Hematopoietic multipotent progenitor cell treated with erythropoietin and hydrocortisone succinate and interleukin-3 and kit ligand, for 17 days (in vitro differentiated cells): ENCODE data around the gene PSMD2.

Source experiments
- DNase-seq: peaks from one replicate; pipeline ENCODE4 v3.0.0-alpha.2; 2015; ENCODE audit warnings: low spot score

PSMD2 gene

GRCh38 chr3:184317201-184317600 lies 18.2 kb downstream of the PSMD2 start:
- DNase-seq, result no peak

DNA sequence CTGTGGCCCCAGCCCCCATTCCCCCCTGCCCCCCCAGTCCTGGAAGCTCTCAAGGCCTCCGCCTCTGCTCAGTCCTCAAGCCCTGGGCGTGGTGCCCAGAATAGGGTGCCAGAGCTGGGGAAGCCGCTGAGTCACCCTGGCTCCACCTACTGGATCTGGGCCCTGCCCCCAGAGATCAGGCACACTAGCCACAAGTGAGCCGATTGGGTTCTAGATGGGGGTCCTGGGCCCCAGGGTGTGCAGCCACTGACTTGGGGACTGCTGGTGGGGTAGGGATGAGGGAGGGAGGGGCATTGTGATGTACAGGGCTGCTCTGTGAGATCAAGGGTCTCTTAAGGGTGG lies 21.0 kb downstream of the PSMD2 start:
- peak; percentile 97 for DNase-seq

DNA sequence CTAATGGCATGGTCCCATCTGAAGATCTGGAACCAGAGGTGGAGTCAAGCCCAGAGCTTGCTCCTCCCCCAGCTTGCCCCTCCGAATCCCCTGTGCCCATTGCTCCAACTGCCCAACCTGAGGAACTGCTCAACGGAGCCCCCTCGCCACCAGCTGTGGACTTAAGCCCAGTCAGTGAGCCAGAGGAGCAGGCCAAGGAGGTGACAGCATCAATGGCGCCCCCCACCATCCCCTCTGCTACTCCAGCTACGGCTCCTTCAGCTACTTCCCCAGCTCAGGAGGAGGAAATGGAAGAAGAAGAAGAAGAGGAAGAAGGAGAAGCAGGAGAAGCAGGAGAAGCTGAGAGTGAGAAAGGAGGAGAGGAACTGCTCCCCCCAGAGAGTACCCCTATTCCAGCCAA lies 22.6 kb downstream of the PSMD2 start:
- DNase-seq, result no peak

DNA sequence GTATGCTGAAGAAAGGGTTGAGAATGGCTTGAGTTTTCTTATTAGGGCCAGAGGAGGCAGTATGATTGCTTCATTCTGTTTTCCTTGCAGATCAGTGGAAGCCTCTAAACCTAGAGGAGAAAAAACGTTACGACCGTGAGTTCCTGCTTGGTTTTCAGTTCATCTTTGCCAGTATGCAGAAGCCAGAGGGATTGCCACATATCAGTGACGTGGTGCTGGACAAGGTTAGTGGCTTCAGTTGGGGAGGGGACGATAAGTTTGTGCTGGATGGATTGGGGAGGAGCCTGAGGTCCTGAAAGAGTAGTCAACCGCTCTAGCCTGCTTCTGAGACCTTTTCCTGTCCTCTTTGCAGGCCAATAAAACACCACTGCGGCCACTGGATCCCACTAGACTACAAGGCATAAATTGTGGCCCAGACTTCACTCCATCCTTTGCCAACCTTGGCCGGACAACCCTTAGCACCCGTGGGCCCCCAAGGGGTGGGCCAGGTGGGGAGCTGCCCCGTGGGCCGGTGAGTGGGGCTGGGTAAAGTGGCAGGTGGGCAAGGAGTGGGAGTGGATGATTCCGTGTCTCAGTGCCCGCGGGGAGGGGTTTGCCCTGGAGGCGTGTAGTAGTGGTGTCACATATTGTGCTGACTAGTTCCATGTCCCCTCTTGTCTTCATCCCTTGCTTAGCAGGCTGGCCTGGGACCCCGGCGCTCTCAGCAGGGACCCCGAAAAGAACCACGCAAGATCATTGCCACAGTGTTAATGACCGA lies 23.9 kb downstream of the PSMD2 start:
- DNase-seq, result no peak

DNA sequence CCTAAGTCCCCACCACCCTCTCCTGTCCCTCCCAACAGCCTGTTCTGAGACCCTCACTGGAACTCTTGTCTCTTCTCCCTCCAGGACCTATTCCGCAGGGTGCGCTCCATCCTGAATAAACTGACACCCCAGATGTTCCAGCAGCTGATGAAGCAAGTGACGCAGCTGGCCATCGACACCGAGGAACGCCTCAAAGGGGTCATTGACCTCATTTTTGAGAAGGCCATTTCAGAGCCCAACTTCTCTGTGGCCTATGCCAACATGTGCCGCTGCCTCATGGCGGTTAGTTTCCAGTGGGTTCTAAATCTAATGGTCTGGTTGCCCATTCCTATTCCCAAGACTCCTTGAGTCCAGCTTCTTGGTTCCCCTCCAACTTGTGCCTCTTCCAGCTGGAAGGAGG lies 24.7 kb downstream of the PSMD2 start:
- DNase-seq, result no peak

- DNase-seq, result no peak
These were observed 26.2 kb downstream of the PSMD2 start for GRCh38 chr3:184325269-184325668.

- no peak for DNase-seq
These were observed 26.8 kb downstream of the PSMD2 start for GRCh38 chr3:184325715-184326369.

GRCh38 chr3:184327171-184327570 lies 28.1 kb downstream of the PSMD2 start:
- DNase-seq, result no peak

DNA sequence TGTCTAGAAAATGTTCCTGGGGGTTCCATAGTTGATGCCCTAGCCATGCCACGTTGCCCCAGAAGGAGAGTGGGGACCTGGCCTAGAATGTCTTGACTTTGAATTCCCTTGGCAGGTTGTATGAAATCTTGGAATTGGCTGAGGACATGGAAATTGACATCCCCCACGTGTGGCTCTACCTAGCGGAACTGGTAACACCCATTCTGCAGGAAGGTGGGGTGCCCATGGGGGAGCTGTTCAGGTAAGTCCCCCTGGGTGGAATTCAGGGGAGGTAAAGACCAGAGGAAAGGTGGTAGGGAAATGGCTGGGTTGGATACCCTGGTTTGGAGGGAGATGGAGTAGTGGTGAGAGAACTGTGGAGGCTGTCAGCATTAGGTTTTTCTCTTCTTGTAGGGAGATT lies 29.5 kb downstream of the PSMD2 start:
- no peak for DNase-seq

DNA sequence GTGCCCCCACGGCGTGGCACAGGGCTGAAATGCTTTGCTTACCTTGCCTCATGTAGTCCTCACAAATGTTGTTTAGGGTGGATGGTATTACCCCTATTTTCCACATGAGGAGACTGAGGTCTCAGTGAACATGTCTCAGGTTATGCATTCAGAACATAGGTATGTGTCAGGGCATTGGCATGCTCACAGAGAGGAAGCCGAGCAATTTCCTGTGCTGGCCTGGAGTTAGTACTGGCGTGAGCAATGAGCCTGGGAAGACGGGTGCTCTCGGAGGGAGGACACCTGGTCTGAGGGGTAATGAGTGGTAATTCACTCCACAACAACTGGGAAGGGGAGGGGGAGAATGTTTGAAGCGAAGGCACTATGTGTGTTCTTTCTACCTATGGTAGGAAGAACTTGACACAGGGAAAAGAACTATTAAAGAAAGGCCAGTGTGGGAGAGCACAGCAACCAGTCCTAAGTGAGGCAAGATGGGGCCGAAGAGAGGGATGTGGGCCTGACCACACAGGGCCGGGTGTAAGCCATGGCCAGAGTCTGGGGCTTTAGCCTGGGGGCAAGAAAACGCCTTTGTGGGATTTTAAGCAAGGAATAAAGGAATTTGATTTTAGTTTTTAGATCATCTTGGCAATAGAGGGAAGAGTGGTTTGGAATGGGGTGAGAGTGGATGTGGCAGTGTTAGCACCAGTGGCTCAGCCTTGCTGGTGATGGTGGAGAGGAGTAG lies 33.5 kb downstream of the PSMD2 start:
- no peak for DNase-seq

- peak; percentile 53 for DNase-seq
These were observed 34.1 kb downstream of the PSMD2 start for GRCh38 chr3:184333190-184333589.

DNA sequence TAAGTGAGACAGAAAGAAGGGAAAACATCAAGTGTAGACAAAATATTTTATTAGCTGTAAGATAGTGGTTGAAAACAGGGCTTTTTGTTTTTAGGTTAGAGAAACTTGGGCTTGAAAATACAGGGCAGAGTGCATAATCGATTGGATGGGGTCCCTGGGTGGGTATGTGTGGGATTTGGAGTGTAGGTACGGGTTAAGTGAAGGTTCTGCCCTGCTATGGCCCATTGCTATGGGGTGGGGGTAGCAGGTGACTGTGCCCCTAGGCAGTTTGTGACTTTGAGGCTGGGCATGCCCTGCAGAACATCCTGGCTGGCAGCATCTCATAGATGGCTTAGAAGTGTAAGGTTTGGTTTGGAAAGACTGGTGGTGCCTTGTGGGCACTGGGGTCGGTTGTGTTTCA lies 34.7 kb downstream of the PSMD2 start:
- DNase-seq, result no peak

DNA sequence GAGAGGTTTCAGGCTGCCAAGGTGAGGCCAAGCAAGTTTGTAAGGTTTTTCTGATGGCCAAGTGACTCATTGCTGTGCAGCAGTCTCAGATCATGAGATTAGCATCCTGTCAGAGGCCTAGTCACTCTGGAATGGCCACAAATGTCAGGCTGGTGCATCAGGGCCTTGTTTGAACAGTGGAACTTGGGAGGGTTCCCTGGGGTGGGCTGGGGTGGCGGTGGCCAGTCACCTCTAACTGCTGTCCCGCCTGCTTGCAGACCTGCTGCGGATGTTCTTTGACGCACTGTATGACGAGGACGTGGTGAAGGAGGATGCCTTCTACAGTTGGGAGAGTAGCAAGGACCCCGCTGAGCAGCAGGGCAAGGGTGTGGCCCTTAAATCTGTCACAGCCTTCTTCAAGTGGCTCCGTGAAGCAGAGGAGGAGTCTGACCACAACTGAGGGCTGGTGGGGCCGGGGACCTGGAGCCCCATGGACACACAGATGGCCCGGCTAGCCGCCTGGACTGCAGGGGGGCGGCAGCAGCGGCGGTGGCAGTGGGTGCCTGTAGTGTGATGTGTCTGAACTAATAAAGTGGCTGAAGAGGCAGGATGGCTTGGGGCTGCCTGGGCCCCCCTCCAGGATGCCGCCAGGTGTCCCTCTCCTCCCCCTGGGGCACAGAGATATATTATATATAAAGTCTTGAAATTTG lies 35.6 kb downstream of the PSMD2 start:
- DNase-seq, result peak; percentile 71

- DNase-seq, result no peak
These were observed 36.2 kb downstream of the PSMD2 start for GRCh38 chr3:184335291-184335660.

DNA sequence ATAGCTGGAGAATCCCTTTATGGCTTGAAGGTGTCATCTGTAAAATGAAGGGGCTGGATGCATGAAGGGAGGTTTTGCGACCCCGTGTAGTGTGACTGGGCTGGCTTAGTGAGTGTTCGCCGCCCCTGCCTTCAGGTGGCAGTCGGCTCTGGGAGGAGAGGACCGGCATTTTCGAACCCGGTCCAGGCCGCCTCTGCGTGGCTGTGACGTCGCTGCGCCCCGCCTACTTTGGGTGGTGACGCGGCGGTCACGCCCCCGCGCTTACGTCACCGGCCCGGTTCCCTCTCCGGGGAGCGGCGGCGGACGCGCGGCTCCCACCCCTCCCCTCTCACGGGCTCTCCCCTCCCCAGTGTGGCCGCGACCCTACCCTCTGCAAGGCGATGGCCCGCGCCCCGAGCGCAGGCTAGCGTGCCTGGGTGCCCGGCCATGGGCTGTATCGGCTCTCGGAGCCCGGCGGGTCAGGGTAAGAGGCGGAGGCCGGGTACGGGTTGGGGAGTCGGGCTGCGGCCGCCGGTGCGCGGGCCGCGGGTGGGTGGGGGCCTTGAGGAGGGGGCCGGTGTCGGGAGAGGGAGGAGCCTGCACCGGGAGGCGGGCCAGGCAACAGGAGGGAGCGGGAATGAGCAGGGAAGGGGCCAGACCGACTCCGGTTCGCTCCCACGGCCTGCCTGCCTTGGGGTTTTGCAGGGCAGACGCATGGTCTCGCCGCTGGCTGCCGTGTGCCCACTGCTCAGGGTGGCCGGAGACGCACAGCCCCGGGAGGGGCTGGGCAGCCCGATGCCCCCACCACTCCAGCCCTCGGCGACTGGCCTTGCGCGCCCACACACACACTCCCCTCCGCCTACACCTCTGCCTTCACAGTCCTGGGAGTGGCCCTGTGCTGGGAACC lies 36.9 kb downstream of the PSMD2 start:
- peak; percentile 93 for DNase-seq

DNA sequence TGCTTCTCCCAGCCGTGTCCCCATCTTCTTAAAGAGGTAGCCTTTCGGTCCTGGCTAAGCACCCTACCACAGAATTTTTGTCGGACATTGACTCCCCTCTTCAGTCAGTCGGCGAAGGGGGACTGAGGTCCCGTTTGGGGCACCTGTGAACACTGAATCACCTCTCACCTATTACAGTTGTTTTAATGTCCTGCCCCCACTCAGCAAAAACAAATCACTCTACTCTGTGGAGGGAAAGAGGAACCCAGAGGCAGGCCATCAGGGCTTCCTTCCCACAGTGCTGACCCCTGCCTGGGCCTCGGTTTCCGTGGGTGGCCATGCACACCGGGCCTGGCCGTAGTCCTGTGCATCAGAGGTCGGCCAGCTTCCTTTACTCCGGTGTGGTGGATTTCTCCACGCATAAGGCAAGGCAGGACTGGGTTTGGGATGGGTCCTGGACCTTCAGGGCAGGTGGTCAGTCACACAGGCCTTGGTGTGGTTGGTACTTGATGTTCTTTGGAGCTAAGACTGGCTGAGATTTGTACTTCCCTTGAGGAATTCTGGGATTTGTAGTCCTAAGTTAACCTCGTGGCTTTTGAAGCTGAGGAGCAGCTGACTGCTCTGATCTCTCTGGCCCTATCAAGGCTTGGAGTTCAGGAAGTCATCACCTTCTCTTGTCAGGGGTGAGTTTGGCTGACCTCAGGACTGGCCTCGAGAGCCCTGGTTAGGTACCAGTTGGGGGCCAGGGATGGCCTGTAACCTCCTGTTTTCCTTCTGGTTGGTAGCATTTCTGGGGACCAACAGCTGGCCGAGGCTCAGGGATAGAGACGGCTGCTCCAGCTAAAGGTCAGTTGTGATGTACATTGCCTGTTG lies 37.7 kb downstream of the PSMD2 start:
- peak; percentile 41 for DNase-seq

GRCh38 chr3:184337399-184337714 lies 38.3 kb downstream of the PSMD2 start, which contains the start of gene FAM131A:
TSS of gene FAM131A (plus strand) at chr3:184337600. CDS start at chr3:184337631, 31 bp downstream.
- no peak for DNase-seq

DNA sequence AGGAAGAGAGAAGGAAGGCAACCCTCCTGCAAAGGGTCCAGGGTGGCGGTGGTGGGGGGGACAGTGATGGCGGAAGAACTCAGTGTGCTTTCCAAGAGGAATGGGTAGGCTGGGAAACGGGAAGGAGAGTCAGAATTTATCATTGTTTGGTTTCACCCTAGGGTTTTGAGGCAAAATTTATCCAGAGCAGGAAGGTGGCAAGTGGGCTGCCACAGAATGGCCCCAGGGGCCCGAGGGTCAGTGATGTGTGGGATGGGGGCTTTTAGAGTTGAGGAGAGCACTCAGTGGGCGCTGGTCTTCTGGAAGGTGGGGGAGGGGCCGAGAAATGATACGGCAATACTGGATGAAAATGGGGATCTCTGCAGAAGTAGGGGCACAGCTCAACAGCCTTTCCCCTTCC lies 38.9 kb downstream of the PSMD2 start:
- no peak for DNase-seq

- no peak for DNase-seq
These were observed 39.5 kb downstream of the PSMD2 start for GRCh38 chr3:184338511-184338945.

- no peak for DNase-seq
These were observed 40.0 kb downstream of the PSMD2 start for GRCh38 chr3:184339001-184339400.
